ENCODE measurements around the gene ARHGEF4.

DNA sequence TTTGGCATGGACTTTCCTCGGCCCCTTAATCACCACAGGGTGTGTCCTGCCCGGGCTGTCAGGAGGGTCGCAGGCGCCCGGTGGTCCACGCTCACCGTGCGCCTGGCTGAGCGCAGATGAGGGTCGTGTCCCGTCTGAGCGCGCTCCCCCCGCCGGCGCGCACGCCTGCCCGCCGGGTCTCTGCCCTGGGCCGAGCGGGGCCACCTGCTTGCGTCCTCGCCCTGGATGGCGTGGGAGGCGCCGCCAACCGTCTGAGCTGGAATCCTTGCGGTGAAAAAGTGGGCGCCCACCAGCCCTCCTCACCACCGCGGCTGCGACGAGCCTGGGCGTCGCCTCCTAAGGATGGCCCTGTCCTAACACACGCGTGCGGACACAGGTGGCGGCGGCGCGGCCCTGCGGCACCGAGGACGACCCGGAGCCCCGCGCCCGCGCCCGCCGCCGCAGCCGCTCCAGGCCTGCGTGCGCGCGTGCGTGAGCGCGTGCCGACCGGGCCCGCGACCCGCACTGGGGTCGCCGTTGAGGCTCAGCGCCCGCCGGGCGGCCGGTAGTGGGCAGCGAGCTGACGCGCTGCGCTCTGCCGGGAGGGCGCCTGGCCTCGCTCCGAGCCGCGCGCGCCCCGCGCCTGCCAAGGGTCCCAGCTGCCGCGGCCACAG, 126.6 kb downstream of the ARHGEF4 start:
- TF ChIP-seq, protein P1, sequence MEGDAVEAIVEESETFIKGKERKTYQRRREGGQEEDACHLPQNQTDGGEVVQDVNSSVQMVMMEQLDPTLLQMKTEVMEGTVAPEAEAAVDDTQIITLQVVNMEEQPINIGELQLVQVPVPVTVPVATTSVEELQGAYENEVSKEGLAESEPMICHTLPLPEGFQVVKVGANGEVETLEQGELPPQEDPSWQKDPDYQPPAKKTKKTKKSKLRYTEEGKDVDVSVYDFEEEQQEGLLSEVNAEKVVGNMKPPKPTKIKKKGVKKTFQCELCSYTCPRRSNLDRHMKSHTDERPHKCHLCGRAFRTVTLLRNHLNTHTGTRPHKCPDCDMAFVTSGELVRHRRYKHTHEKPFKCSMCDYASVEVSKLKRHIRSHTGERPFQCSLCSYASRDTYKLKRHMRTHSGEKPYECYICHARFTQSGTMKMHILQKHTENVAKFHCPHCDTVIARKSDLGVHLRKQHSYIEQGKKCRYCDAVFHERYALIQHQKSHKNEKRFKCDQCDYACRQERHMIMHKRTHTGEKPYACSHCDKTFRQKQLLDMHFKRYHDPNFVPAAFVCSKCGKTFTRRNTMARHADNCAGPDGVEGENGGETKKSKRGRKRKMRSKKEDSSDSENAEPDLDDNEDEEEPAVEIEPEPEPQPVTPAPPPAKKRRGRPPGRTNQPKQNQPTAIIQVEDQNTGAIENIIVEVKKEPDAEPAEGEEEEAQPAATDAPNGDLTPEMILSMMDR (IDR thresholded peaks at IDR 0.05), result no peak
- TF ChIP-seq POLR2AphosphoS5 (IDR thresholded peaks at IDR 0.05) (no peak), POLR2A (IDR thresholded peaks at IDR 0.05) (no peak), EP300 (IDR thresholded peaks at IDR 0.05) (no peak)

Data from suprapubic skin (tissue), 4 donors.